Panc1 (cell line): ENCODE results near the gene LIPN.

ENCODE experiments used
- CTCF ChIP-seq: fragments of 450-650 bp; IDR thresholded peaks from 2 replicates; pipeline ENCODE4 v1.5.1; 2017; ENCODE audit warnings: mild to moderate bottlenecking
- POLR2AphosphoS5 ChIP-seq: IDR thresholded peaks from 2 replicates; pipeline ENCODE4 v1.6.1; 2012; ENCODE audit warnings: mild to moderate bottlenecking, low read depth, low read length, moderate library complexity
- REST ChIP-seq, 2 experiments: IDR thresholded peaks; 2 replicates each; pipeline ENCODE4 v1.6.1; 2011 to 2012; ENCODE audit warnings: low read depth in 2 of 2, control low read depth in 1 of 2, low read length in 1 of 2, mild to moderate bottlenecking in 1 of 2, moderate library complexity in 1 of 2; ENCODE audit not compliant: insufficient read depth in 1 of 2

- TF ChIP-seq POLR2AphosphoS5 (no peak), REST (IDR thresholded peaks at IDR 0.05; ENCODE audit: insufficient read depth in 1 of 2, low read depth in 2 of 2, low read length in 1 of 2) (no peak), CTCF (no peak)
Observed at GRCh38 chr10:88827671-88828070, 67.9 kb downstream of the LIPN start.
